NCI-H748 (cell line): ENCODE measurements around the gene SLC38A3.
A peak's percentile ranks its signal among the peaks of the same experiment; 100 is the strongest.
"Not testable (repeated sequence)": the region's sequence is repeated elsewhere in the genome, so short reads cannot be mapped to it uniquely, and the experiment has no call there.

Experiments used
- DNase-seq: peaks from one replicate; lab custom pipeline; 2025; ENCODE audit not compliant: unreplicated experiment; lab: John Stamatoyannopoulos, UW

The SLC38A3 gene

DNA sequence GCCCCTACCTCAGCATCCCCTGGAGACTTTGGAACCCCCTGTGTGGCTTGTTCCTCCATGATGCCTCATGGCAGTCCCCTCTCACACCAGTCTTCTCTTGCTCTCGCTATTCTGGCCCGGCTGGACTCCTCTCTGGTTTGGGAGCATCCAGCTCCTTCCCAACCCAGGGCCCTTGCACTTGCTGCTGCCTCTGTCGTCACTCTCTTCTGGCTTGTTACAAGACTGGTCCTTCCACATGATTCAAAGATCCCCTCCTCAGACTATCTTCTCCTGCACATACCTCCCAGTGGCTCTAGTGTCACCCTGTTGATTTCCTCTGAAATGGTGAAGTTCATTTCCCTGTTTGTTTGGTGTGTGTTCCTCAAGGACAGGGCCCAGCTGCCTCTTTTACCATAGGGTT, 24.4 kb downstream of the SLC38A3 start:
- no peak for DNase-seq

DNA sequence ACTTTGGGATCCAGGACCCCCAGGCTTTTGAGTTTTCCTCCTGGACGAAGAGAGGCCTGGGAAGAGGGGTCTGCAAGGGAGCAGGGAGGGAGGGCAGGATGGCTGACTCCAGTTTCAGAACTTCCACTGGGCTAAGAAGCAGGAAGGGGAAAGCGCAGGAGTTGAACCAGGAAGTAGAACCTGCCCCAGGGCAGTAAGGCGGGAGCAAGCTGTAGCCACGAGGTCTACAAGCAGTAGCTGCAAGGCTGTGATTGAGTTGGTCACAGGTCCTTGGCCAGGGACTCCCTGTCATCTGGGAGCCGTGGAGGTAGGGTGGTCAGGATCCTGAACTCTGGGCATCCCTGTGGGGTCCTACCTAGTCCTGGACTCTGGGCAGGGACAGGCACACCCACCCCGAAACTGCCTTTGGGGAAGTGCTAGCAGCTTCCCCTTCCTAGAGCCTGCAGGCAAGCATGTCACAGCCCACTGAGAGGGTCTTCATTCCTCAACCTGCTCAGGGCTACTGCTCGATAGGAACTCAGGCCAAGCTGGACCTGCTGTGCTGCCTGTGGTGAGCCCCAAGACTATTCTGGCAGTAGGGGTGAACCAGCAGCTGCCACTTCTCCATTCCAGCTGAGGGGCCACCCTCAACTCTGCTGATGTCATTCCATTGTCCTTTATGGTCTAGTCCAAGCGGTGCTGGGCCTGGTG, 25.2 kb downstream of the SLC38A3 start:
- DNase-seq = no peak

DNA sequence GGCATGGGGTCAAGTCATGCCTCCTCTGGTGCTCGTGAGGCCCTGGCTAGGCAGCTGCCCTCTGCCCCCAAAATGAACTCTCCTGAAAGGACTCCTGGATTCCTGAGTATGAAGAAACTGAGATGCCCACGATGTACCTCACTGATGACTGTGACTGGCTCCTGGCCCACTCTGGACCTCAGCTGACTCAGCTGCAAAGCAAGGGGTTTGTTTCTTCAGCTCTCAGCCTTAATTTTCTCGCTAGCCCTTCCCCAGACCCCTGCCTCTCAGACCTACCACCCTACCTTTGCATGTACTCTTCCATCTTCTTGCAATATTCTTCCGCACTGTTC, 25.7 kb downstream of the SLC38A3 start:
- DNase-seq = no peak

DNA sequence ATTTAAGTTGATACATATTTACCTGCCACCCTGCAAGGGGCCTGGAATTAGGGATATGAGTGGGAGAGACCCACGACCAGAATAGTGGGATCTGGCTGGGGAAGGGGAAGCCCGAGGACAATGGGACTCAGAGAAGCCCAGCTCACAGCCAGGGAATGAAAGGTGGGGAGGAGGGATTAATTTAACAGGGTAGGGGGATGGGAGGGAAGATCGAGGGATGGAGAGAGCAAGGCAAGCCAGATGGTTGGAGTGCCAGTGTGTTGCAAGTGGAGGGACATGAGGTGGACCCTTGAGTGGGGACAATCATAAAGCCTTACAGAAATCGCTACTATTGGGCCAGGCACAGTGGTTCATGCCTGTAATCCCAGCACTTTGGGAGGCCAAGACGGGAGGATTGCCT, 26.5 kb downstream of the SLC38A3 start:
- DNase-seq = no peak

DNA sequence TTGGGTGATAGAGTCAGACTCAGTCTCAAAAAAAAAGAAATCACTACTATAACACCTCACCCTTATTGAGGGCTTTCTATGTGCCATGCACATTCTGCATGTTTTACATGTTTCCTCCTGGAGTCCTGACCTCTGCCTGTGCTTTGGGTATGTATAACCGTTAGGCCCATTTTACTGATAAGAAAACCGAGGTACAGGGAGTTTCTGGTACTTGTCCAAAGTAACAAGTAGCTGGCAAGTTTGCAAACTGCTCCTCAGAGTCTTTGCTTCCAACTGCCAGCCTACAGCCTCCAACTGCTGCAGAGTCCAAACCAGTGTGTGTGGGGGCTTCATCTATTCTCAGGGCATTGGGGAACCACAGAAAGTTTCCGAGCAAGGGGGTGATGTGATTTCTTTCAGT, 27.2 kb downstream of the SLC38A3 start:
- no peak for DNase-seq

DNA sequence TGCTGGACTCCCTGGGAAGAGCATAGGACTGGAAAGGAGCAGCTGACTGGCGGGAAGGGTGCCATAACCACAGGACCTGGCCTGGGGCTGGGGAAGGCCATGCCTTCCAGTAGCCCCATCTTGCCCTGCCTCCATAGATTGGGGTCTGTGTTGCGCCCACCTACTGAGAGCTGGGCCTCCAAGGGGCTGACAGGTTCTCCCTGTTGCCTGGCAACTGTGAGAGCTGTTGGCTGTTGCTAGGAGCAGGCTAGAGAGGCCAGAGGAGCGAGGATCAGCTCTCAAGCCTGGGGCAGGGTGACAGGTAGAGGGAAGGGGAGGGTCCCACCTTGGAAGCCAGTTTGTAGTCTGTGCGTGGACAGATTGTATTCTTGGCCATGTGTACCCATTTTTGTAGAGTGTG, 28.1 kb downstream of the SLC38A3 start:
- peak; percentile 5 for DNase-seq

DNA sequence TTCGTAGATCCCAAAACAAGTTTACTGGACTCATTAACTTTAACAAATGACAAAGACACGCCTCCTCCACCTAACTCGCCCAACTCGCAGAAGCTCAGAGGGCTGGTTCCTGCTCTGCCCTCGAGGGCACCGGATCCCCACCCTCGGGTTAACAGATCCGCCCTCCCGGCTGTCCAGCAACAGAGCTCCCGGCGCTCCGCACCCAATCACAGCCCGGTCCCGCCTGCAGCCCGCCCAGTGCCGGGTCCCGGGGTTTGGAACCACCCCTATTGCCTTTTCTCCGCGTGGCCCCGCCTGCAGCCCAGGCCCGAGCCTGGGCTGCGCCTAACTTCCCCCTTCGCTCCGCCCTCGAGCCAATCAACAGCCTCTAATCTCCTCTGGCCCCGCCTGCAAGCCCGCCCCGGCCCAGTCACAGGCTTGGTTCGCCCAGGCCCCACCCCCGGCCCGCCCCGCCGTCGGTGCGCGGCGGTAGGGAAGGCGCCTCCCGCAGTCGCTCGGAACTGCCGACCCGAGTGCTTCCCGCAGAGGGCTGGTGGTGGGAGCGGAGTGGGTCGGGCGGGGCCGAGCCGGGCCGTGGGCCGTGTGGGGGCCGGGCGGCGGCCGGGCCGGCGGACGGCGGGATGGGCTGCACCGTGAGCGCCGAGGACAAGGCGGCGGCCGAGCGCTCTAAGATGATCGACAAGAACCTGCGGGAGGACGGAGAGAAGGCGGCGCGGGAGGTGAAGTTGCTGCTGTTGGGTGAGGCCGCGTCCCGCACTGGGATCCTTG, 30.8 kb downstream of the SLC38A3 start, which contains the start of gene GNAI2:
Gene GNAI2 (plus strand): TSS at position 489 of the 768 bp plus-strand sequence. CDS start 132 bp downstream, at position 621.
- peak; percentile 96 for DNase-seq

DNA sequence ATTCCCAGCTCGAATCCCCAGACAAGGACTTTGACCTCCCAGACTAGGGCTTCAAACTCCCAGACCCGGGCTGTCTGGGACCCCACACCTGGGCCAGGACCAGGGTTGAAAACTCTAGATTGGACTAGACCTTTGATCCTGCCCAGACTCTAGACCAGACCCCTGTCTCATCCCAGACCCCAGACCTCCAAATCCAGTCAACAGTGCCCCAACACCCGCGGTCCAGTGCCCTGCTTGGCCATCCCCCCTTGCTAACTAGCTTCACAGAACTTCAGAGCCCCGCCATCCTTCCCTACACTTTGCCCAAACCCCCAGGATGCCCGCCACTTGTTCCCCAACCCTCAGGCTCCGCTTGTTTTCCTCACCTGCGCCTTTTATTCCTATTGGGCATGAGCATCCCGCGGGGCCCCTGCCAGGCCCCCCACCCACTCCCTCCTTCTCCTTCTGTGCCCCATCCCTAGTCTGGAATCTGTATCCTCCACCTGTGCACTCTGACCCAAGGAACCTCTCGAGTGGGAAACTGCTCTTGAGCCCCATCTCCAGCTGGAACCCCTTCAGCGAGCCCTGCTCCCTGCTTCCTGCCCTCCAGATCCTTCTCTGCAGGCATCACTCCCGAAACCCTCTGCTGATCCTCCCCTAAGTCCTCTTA, 31.5 kb downstream of the SLC38A3 start:
- DNase-seq = no peak

DNA sequence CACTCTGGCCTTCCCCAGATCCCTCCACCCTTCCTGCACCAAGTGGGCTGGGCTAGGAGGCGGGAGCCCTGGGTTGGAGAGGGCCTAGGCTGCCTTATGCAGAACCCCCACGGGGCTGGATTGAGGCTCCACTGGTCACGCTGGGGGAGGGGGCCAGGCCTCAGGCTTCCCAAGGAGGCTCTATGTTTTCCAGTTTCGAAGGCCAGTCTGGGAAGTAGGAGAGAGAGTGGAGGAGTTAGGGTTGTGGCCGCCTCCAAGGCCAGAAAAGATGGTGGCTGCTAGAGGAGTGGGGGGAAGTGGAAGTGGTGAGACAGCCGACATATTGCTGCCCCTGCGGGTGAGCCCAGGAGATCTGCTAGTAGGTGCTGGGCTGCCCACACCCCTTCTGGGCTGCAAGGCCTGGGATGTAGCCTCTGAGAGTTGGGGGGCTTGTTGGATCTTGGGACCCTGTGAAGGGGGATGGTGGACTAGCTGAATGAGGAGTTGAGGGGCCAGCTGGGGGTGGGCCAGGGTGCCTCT, 32.1 kb downstream of the SLC38A3 start:
- DNase-seq = peak; percentile 31

DNA sequence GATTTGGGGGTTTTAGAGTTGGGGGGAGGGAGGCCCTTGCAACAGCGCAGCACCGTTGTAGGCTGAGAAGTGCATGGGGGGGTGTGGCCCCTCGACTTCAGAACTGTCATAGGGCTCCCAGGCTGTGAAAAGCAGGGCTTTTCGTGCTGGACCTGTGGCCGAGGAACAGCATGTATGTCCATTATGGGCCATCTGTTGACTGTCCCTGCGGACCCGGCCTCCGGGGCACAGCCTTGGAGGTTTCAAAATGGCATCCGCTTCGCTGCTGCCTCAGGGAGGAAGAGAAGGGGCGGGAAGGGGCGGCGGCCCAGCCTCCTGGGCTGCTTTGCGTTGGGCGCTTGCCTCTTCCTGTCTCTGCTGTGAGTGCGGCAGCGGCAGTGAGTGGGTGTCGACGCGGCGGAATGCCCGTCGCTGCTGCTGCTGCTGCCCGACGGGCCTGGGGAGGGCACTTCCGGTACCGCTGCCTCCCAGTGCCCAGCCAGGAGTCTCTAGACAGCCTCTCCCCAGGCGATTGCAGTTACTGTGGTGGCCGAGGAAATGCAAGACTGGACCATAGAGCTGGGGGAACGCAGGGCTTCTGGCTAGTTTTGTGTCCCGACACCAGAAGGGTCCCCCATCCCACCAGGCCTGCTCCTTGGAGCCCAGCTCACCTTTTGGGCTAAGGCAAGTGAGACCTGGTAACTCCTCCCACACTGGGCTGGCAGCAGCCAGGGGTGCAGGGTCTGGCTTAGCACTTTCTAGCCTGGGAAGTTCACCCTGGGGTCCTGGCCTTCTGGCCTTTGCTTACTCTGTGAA, 32.9 kb downstream of the SLC38A3 start:
- peak; percentile 82 for DNase-seq

DNA sequence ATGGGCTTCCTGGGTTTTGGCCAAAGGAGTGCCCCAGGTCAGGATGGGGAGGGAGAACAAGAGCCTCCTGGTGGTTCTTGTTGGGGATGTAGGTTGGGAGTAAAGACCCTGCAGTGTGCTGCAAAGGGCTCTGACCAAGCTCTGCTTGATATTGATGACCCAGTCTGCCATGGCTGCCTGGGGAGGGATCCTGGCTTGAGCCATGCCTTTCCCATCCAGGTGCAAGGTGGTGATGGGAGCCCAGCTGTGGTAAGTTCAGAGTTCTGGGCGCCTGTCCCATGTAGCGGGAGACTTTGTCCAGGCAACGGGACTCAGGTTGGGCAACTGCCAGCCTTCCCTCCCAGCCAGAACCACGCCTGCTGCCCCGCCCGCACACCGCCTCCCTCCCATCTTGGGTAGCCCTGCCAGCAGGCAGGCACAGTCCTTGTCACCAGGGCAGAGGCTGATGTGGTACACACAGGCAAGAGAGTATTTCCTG, 33.5 kb downstream of the SLC38A3 start:
- DNase-seq = peak; percentile 42

DNA sequence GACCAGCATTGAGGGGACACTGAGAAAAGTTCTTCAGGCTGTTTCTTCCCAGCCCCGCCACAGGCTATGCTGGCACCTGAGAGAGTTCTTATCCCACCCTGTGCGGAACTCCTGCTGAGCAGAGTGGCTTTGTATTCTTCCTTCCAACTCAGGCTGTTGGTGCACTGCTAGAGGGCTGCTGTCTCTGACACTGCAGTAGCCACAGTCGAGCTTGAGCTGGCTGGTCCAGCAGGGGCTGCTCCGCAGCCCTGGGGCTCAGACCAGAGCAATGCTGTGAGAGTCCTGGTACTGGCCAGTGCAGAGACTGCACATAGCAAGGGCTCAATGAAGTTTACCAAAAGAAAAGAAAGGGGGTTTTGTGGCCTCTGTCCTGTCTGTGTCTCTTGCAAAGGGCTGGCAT, 34.6 kb downstream of the SLC38A3 start:
- DNase-seq = no peak

DNA sequence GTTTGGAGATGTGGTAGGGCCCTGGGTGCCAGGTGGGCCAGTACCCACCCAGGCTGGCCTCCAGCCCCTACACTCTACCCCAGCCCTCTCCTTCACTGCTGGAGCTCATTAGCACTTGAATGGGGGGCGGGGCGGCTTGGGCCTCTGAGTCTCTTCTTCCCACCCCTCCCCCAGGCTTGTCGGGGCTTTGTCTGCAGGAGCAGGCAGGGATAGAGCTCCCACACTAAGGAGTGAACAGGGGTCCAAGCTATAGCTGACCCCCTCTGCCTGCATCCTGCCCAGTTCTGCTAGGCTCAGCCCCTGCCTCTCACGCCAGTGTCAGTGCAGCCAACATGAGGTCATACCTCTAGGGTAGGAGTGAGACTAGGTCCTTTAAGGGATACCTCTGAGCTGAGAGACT, 36.1 kb downstream of the SLC38A3 start:
- peak; percentile 55 for DNase-seq

DNA sequence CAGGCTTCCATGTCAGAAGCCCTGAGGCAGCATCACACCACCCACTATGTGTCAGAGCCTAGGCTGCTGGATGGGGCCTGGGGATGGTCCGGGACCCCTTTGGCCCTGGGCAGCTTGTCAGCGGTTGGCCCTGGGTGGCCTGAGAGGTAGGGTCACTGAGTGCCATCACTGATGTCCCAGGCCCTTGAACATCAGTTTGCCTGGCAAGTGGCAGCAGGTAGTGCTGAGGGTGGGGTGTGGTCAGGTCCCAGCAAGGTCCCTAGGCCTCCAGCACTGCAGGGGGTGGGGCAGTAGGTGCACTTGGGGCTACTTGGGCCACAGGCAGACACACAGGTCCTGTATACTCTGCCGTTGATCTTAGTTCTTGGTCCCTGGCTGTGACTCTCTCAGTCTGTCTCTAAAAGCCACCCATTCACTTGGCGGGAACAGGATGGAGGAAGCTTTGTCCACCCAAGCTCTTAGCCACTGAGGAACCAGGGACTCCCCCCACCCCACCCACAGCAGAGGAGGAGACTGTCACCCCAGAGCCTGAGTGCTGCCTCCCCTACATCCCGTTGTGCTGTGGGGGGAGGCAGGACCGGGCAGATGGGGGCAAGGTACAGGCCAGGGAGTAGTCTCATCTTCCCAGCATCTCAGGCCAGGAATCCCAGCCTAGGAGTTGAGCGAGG, 36.8 kb downstream of the SLC38A3 start:
- no peak for DNase-seq

DNA sequence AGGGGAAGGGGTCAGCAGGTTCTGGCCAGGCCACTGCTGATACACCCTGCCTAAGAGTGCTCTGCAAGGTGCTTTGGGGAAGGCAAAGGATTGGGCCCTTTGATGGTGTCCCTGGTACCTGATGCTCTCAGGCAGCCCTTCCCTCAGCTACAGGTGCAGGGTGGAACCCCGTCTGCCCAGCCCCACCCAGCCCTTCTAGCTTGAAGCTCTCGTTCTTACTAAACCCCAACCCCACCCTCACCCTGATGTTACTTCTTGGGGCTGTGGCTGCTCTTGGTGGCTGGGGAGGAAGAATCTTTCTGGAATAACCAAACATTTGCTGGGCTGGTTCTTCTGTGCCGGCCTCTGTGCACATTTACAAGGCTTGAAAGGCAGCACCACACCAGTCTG, 37.3 kb downstream of the SLC38A3 start:
- no peak for DNase-seq

DNA sequence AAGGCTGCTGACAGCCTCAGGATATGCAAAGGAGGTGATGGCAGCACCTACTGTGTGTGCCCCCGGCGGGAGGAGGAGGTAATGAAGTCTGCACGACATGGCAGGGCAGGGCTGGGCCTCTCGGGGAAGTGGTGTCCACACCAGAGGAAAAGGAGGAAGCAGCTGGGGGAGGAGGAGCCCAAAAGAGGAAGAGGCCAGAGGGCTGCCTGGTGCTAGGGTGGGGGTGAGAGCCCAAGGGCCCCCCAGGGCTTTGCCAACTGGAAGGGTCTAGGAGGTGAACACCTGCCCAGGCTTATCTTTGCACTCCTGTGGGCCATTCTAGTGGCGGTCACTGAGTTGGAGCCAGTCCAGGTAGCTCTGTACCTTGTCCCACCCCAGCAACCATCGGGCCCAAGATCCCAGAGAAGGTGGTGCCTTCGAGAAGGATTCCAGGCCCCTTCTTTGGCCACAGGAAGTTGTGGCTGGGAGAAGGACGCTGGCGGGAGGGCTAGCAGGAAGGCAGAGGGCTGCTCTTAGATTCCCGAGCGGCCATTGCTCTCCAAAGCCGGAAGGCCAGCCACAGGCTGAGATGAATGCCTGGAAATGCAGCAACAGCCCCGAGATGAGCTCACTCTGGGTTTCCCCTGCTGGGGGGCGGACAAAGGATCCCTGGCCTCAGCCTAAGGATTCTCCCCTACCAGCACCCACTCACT, 37.9 kb downstream of the SLC38A3 start:
- no peak for DNase-seq

DNA sequence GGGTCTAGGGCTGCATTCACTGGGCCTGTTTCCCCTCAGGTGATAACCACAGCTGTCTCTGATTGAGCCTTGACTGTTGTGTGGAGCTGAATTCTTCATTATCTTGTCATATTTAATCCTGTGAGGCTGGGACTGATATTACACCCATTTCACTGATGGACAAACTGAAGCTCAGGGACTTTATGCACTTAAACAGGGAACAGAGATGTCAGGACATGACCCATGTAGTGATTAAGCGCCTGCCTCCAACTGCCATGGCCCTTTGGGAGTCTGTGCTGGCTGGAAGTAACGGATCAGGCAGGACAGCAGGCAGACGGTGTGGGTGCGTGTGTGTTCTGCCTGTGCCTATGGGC, 38.4 kb downstream of the SLC38A3 start:
- no peak for DNase-seq

DNA sequence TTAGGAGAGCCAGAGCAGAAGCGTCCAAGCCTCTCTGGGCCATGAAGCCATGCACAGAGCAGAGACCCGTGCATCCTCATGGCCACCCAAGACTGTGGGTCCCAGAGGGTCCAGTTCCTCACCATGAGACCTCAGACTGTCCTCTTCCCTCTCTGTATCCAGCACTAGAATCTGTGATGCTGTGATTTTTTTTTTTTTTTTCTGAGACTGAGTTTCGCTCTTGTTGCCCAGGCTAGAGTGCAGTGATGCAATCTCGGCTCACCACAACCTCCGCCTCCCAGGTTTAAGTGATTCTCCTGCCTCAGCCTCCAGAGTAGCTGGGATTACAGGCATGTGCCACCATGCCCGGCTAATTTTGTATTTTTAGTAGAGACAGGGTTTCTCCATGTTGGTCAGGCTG, 39.7 kb downstream of the SLC38A3 start:
- not testable (repeated sequence) for DNase-seq

DNA sequence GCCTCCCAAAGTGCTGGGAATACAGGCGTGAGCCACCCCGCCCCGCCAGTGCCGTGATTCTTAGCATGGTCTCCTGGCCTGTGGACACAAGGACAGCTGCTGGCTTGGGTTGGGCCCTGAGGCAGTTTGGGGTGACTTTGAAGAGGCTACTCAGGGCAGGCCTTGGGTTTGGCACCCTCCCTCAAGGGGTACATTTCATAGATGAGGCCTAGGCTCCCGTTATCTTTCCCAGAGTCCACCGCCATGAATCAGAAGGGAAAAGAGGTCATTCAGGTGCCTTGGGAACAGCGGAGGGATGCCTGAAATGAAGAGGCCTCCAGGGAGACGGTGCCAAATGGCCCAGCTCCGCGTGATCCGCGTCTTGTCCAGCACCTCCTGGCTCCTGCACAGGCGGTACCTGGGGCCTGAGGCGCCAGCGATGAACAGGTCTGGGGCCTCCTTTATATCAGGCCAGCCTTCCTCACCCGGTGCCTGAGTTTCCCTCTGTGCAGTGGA, 40.2 kb downstream of the SLC38A3 start:
- peak; percentile 27 for DNase-seq
